ENCODE results near the gene TMEM43.

The TMEM43 gene

GRCh38 chr3:14138878-14139655 is 14.2 kb downstream of the TMEM43 start:
- DNase-seq = no peak

DNA sequence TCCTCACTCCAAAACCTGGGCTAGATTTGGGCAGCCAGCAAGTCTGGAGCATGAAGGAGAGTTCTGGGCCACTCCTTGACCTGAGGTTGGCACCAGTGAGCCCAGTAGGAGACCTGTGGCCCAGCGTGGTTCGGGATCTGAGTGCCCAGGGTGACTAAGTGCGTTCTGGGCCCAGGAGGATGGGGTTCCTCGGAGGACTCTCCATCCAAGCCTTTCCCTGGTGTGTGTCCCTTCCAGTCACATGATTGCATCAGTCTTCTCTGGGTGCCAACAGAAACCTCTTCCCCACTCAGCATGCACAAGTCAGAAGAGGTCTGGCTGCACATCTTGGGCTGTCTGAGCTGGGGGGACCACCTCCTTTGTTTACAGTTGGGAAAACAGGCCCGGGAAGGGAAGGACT is 14.9 kb downstream of the TMEM43 start:
- no peak for DNase-seq

GRCh38 chr3:14140668-14141067 is 15.8 kb downstream of the TMEM43 start:
- no peak for DNase-seq

- DNase-seq = no peak
Measured at GRCh38 chr3:14141144-14141543, 16.3 kb downstream of the TMEM43 start.

GRCh38 chr3:14141602-14142341 is 16.9 kb downstream of the TMEM43 start:
- no peak for DNase-seq

- DNase-seq = no peak
Measured at GRCh38 chr3:14142567-14143270, 17.9 kb downstream of the TMEM43 start.

DNA sequence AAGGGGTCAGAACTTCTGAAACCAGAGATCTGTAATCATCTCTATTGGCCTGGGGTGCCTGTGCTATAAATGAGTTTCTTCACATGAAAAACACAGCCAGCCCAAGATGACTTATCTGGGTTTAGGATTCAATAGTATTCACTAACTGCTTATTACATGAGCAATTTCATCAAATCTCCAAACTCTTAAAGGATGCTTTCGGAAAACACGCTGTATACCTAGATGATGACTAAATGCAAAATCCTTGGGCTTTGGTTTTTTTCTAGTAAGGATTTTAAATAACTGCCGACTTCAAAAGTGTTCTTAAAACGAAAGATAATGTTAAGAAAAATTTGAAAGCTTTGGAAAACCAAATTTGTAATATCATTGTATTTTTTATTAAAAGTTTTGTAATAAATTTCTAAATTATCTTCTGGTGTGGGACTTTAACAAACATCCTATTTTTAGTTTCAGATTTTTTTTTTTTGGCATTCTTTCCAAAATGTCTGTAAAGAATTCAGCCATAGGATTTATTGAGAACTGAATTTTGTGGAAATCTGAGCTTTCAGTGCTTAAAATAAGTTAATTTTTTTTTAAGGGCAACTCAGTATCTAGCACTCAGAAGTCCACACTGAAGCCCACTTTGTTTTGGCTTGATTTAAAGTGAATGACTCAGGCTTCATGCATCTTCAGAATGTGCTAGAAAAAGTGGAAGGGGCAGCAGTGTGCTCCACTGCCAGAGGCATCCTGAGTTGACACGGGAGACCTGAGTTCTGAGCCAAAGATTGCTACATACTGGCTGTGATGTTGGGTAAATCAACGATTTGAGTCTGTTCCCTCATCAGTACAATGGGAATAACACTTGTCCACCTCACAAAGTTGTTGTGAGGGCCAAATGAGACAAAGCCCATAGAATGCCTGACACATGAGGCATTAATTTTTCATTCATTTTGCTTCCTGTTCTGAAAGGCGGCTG is 18.7 kb downstream of the TMEM43 start:
- DNase-seq = no peak

- peak; percentile 19 for DNase-seq
Measured at GRCh38 chr3:14144423-14145075, 19.7 kb downstream of the TMEM43 start.

GRCh38 chr3:14145236-14145635 is 20.4 kb downstream of the TMEM43 start:
- DNase-seq = no peak

GRCh38 chr3:14145670-14146380 is 21.0 kb downstream of the TMEM43 start:
- DNase-seq = no peak

DNA sequence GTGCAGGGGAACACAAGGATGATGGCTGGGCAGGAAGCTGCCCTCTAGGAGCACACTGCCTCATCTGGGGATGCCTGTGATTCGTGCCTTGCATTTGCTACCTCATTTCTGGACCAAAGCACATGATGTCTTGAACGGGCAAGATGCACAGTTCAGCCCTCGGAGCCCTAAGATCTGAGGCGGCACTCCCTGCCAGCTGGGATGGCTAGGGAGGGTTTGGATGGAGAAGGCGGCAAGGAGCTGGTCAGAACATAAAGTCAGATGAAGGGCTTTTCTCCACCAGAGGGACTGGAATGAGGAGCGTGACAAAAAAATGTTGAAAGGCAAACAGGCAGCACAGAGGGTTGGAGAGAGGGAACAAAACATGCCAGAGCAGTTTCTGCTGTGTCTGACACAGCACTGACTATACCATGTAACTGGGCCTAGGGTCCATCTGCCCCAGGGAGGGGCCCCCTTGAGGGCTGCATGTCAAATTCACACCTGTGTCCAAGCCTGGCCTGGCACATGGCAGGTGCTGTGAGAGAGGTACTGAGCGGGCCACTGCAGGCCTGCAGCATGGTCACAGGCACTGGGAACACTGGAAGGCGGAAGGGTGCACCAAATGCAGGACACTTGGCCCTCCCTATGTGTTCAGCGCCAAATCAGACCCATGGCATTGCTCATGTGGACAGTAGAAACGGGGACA is 21.7 kb downstream of the TMEM43 start:
- no peak for DNase-seq

GRCh38 chr3:14147066-14147435 is 22.2 kb downstream of the TMEM43 start:
- no peak for DNase-seq

- no peak for DNase-seq
Measured at GRCh38 chr3:14147617-14148016, 22.8 kb downstream of the TMEM43 start.

GRCh38 chr3:14148041-14148985 is 23.5 kb downstream of the TMEM43 start:
- no peak for DNase-seq

GRCh38 chr3:14150078-14150477 is 25.2 kb downstream of the TMEM43 start:
- DNase-seq = no peak

- no peak for DNase-seq
Measured at GRCh38 chr3:14150491-14151230, 25.8 kb downstream of the TMEM43 start.

- DNase-seq = no peak
Measured at GRCh38 chr3:14151471-14152083, 26.7 kb downstream of the TMEM43 start.

DNA sequence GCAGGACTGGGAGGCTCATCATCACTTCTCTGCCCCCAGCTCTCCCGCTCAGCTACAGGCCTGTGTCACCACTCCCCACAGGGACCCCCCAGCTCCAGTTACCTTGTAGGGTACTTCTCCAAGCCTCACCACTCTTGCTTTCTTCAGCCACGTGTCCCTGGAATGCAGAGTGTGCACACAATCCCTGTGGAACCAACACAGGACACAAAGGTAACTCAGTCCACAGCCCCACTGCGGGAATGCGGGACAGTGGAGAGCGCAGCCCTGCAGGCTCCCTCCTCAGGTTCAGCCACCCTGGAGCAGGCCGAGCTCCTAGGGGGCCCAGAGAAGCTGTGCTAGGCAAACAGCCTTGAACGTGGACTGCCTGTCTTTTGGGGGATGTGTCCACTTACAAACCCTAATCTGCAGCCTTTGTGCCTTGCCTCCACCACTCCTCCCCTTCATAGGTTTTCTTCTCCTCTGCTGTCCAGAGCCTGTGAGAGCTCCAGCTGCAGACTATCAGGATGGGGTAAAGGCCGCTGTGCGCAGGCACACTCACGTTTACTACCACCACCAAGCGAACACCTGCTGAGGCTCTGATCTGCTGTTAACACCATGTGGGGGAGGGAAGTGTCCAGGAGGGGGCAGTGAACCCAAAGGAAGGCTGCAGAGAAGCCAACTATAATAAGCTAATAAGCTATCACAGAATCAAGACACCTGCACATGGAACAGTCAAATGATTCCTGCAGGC is 27.5 kb downstream of the TMEM43 start:
- DNase-seq = no peak

All from retina (tissue), 1 donor.